Activated CD8-positive, alpha-beta memory T cell treated with anti-CD3 and anti-CD28 coated beads, Interleukin-2, amount 50 U/mL, for 4 hours (primary cell): ENCODE results near the gene RRAS2.
"Not testable (repeated sequence)": the region's sequence is repeated elsewhere in the genome, so short reads cannot be mapped to it uniquely, and the experiment has no call there.

ENCODE experiments used
- DNase-seq: peaks from one replicate; pipeline ENCODE4 v3.0.0-alpha.2; 2020

Gene RRAS2

GRCh38 chr11:14300661-14301304 lies 58.2 kb downstream of the RRAS2 start:
- peak; percentile 52 for DNase-seq

DNA sequence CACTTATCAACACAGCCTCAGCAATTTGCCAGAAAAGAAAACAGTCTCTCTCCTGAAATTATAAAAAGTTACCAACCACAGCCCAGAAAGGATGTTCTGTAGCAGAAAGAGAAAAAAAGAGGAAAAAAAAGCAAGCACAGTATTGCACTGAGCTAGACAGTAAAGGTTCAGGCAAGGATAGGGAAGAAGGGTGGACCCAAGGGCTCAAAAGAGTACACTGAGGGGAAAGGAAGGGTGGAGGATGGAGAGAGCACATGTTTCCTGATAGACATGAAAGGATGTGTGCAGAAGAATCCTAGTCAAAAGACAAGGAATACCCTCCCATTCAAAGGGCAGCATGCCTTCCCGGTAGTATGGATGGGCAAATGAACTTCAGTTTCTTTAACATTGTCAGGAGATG lies 59.1 kb downstream of the RRAS2 start:
- DNase-seq = no peak

DNA sequence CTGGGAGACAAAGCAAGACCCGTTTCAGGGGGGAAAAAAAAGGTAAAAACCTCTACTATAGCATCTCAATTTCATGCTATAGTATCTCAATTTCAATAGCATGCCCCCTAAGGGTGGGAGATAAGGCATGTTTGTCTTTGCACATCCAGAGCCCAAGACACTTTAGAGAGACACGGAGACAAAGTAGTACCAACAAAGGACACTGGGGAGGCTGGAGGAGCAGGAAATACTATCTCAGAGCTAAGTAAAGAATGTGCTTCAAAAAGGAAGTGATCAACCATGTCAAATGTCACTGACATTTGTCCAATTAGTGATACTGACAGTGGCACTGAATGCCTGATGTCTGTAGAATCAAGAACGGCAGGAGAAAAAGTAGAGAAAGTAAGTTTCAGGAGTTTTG lies 68.6 kb downstream of the RRAS2 start:
- DNase-seq = no peak

DNA sequence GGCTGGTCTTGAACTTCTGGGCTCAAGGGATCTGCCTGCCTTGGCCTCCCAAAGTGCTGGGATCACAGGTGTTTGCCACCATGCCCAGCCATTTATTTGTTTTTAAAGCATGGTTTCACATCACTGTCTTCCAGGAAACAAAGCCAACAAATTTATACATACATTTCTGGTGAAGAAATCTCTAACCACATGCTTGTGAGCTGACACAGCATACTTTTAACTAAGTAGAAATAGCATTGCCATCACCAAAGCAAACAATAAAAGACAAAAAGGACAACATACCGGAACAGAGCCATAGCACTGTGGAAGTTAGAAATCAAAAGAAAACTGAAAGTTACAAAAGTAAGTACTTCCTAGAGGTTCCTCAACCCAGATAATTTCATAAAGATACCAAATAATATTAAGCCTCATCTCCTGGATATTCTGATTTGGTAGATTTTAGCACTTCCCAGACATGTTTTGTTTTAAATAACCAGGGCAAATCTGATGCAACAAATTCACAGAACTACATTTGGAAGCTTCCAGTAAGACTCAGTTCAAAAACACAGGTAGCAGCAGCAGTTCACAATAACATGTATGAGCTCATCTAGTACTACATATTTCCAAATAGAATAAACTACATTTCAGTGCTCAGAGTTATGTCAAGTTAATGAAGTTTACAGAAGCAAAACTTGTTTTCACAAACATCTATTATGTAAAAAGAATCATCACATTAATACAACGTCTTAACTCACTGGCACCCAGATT lies 70.6 kb downstream of the RRAS2 start:
- DNase-seq = no peak

DNA sequence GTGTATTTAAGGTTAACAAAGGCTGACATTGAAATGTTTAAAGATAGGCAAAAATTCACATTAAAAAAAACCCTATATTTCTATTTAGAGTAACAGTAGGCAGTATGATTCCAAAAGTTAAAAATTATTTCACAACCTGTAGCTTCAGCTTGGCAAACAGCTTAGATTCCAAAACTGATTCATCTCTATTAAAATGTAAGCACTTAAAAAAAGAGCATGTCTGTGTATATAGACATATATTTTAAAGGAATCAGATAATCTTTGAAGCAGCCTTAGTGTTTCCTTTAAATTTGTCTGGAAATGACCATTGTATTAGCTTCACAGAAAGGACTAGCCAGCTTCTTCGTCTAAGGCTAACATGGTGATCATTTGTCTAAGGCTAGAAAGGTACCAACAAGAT lies 80.1 kb downstream of the RRAS2 start:
- DNase-seq = not testable (repeated sequence)

- DNase-seq = no peak
Observed at GRCh38 chr11:14275076-14275475, 83.9 kb downstream of the RRAS2 start.

GRCh38 chr11:14273895-14274294 lies 85.1 kb downstream of the RRAS2 start:
- DNase-seq = no peak

DNA sequence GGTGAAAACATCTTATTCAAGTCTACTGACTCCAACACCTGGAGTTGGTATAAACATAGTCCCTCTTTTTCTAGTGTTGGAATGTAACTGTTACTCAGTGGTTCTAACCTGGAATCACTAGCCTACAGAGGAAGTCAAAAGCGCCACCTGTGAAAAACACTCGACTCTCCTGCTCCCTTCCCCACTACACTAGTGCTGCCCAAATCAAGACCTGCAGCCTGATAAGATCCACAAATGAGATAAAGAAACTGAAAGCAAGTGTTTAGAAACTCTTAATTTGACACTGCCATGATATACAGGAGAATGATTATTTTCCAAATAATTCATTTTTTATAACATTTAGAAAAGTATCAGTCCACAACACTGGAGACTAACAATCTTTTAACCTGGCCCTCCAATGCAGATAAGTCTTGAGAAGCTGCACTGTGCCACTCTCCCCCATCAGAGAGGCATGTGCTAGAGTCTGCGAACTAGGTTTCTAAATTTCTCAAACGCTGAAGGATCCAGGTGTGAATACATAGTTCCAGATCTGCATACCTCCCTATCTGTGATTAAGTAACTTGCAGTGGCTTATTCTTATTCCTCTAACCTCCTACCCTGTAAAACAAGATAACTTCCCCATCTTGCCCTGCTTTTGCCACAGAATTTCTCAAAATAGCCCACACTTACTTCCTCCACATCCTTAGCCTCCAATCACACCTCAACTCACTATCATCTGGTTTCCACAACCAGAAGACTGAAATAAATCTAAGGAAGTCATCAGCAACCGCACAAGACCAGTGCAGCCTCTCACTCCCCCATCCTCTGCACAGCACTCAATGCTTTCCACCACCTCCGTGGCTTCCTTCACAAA lies 88.1 kb downstream of the RRAS2 start:
- no peak for DNase-seq

GRCh38 chr11:14269692-14270573 lies 89.0 kb downstream of the RRAS2 start:
- no peak for DNase-seq

- DNase-seq = no peak
Observed at GRCh38 chr11:14267861-14268635, 90.9 kb downstream of the RRAS2 start.

DNA sequence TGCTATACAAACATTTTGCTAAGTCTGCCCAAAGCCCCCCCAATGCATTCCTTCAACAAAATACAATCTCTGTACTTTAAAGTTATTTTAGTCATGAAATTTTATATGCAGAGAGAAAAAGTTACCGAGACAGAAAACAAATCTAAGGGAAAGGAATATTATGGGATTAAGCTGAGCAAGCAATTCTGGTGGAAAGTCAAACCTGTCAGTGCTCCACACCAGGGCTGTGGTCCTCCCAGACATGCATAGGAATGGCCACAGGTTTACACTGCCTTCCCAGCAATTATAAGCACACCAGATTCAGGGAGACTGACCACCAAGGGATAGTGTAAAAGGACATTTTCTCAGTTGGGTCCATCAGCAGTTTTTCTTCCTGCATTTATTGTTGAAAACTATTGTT lies 92.4 kb downstream of the RRAS2 start:
- DNase-seq = no peak

- no peak for DNase-seq
Observed at GRCh38 chr11:14264966-14265365, 94.0 kb downstream of the RRAS2 start.

- no peak for DNase-seq
Observed at GRCh38 chr11:14262271-14262846, 96.6 kb downstream of the RRAS2 start.

DNA sequence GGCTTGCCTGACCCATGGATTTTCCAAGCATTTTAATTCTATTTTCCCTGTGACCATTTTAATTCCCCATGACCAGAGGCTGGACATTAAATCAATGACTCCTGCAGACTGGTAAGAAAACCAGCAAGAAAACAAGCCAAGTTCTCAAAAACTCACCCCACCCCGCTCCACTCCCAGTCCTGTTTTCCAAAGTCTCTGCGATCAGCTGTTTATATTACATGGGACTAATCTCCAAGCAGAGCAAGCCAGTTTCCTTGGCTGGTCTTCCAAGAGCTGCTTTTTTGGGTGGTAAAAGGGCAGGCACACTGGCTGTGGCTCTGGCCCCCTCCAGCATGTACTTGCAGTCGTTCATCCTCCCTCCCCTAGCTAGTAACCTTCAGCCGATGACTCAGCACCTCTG lies 97.9 kb downstream of the RRAS2 start:
- no peak for DNase-seq

DNA sequence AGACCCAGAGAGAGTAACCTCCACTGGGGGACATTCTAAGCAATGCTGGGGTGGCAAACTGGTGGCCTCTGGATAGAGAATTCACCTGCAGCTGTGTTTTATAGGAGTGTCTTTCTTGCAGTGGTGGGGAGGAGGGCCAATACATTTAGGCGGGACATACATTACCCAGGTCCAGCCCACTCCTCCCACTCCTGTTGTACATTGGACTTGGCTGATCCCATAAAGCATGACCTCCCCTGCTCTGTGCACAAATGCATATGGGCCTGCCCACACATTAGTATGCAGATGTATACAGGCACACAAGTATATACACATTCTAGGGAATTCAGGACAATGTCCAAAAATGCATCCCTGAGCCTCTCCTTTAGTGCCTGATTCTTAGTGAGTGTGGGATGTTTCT lies 99.1 kb downstream of the RRAS2 start:
- no peak for DNase-seq

GRCh38 chr11:14259186-14259784 lies 99.7 kb downstream of the RRAS2 start:
- no peak for DNase-seq

DNA sequence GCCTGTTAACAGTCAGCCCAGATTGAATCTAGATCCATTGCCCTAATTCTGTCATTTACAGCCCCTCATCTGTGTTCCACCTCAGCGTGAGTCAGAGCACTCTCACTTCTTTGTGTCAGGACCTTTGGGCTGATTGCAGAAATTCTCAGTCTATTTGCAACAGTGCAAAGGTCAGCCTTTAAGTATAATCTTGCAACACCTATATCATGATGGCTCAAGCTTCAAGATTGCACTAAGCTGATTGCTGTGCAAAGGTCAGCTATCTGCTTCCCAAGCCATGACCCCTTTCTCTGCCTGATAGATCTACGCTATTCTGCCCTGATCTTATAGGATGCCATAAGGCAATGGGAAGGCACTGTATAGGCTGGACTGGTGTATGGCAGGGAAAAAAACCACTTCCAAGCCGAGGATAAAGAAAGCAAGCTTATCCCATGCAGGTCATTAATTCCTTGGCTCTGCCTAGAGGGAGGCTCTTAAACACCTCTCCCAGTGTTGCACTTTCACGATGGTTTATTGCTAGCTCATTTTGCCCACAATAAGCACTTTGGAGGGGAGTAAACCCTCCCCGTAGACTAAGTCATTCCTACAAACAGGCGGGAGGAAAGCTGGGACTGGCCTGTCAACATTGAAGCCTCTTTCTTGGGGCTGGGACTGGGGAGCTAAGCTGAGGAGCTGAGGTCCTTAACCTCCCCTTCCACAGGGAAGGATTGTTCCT lies 100.6 kb downstream of the RRAS2 start:
- DNase-seq = no peak

GRCh38 chr11:14255238-14255534 lies 103.8 kb downstream of the RRAS2 start:
- no peak for DNase-seq

DNA sequence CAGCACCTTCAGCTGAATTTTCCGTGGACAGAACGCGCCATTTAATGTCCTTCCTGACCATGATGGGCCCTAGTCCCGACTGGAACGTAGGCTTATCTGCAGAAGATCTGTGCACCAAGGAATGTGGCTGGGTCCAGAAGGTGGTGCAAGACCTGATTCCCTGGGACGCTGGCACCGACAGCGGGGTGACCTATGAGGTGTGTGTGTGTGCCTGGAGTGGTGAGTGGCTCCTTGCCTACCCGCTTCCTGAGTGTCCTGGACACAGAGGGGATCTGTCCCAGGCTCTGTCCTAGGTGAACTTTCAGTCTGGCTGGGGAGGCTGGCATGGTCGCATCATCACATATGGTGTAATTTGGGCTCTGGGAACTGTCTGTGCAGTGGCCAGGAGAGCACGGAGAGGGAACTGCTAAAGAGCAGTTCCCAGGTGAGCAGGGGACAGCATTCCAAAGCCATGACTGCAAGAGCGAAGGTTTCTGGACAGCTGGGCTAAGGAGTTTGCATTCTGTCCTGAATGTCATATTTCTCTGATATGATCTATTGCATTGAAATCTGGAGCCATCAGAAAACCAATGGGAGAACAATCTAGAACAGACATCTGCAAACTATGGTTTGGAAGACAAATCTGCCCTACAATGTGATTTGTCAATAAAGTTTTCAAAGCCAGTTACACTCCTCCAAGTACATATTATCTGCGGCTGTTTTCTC lies 104.3 kb downstream of the RRAS2 start:
- DNase-seq = no peak

DNA sequence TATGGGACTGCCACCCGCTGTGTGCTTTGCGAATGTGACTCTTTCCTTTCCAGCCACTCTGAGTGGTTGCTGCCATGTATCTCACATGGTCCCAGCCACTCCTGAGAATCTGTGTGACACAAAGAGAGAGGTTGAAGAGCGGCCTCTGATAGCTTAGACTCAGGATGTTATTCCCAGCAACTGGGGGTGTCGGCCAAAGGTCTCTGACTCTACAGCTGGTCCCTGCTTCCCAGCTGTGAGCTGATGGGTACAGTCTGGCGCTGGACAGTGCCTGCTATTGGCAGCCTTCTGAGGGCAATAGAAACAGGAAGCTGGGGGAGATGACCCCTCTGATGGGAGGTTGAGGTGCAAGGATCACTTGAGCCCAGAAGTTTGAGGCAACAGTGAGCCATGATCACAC lies 105.1 kb downstream of the RRAS2 start:
- DNase-seq = no peak
